HG02571 (cell line): ENCODE measurements around the gene ART1.

Source experiments
- ATAC-seq: cut with Tn5 transposase; IDR thresholded peaks from one replicate; pipeline ENCODE4 v1.9.1; 2021; ENCODE audit warnings: mild to moderate bottlenecking, moderate library complexity; ENCODE audit not compliant: unreplicated experiment

The ART1 gene

DNA sequence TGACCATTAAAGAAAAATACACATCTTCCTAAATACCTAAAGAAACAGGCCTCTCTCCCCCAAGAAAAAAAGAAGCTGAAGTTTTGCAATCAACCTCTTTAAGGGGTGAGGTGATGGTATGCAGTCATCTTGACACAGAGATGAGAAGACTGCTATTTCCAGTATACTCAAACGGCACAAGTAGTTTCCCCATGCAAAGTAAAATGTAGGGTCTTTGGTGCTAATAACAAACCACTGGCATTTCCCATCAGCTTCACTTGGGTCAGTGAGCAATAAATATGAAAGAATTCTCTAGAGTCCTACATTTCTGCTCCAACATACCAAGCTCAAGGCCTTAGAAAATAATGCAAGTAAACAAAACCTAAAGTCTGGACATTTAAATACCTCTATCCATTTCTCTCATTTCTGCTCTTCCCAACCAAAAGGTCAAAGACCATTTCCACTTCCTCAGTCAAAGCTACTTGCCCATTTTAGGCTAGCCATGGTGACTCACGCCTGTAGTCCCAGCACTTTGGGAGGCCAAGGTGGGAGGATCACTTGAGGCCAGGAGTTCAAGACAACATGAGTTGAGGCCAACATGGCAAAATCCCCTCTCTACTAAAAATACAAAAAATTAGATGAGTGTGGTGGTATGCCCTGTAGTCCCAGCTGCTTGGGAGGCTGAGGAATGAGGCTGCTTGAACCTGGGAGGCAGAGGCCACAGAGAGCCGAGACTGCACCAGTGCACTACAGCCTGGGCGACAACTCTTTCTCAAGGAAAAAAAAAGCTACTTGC, 65.7 kb downstream of the ART1 start:
- no peak for ATAC-seq

DNA sequence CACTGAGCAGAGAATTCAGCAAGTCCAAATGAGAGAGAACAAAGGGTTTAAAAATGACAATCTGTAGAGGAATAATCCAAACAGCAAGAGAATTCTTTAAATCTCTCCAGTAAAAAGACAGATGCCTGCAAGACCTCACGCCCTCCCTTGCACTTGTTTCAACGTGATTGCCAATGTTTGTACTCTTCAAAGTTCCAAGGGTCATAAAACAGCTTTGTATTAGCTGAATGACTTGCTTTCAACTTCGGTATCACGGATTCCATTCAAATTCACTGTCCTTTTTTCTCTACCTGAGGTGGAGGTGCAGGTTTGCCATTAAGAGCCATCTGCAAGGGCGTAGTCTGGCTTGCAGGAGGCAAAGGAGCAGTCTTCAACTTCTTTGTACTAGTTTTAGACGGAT, 67.3 kb downstream of the ART1 start:
- no peak for ATAC-seq
